NCI-H748 treated with DMSO at 0.1 percent for 48 hours (cell line): ENCODE results near the gene PPM1E.
"Not testable (repeated sequence)": the region's sequence is repeated elsewhere in the genome, so short reads cannot be mapped to it uniquely, and the experiment has no call there.

ENCODE experiments used
- DNase-seq: peaks from one replicate; lab custom pipeline; 2025; lab: John Stamatoyannopoulos, UW

Gene PPM1E

DNA sequence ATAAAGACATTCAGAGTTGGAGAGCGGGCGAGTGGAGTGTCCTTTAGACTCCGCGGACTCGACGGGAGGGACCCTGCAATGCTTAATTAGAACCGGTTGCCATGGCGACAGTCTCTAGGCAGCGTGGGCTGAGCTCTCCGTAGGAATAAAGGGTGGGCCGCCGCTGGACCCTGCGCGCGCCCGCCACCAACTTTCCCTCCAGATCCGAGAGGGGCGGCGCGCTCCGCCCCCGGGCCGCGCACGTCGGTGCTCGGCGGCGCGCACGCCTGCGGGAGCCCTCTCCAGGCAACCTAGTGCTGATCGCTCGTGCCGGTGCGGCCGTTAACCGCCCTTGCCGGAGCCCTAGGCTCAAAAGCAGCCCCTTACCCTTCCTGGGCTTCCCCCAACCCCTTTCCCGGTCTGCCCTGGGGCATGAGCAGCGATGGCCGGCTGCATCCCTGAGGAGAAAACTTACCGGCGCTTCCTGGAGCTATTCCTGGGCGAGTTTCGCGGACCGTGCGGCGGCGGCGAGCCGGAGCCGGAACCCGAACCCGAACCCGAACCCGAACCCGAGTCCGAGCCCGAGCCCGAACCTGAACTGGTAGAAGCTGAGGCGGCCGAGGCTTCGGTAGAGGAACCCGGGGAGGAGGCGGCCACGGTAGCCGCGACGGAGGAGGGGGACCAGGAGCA, at the start of gene PPM1E:
TSS of gene PPM1E (plus strand) at position 278 of the 669 bp plus-strand sequence.
- DNase-seq = peak; percentile 91

DNA sequence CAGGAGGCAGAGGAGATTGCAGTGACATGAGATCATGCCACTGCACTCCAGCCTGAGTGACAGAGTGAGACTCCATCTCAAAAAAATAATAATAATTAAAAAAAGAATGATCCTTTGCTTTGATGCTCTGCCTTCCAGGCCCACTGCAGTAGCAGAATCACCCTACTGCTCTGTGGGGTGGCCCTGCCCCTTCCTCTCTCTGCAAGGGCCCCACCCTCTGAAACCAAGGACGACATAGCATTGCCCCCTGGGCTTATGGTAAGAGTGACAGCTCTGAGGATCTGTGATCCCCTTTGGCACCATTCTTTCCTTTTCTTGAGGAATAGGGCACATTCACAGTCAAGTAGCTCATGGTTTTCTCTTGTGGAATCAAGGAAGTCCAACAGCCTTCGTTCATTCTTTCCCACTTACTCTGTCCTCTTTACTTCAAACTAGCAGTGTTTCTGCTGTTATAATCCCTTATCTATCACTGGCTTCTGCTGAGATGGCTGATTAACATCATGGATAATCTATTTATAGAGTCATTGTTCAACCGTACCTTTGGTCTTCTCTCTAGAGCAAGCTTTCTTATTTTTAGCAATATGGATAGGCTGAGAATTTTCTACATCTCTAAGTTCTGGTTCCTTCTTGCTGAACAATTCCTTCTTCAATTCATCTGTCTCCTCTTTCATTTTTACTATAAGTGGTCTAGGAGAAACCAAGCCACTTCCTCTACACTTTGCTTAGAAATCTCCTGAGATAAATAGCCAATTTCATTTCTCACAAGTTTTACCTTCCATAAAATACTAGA, 49.1 kb upstream of the PPM1E start:
- no peak for DNase-seq

GRCh38 chr17:58710948-58711552, 44.6 kb upstream of the PPM1E start:
- DNase-seq = peak; percentile 43

GRCh38 chr17:58722274-58722673, 33.4 kb upstream of the PPM1E start:
- no peak for DNase-seq

DNA sequence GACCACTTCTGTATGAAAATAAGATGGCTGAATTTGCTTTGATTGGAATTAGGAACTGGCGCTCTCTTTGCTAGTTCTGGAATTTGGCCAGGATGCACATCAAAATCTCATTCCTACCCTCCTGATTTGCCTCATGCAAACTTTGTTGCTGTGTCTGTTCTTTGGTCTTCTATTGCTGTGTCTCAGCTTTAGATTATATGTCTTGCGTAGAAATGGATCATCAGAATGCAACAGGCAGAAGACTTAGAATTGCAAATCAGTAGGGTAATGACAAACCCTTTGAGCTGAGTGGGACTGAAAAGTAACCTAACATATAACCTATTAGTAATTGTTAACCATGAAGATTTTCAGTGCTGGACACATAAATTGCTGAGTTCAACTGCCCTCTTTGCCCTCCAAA, 33.0 kb upstream of the PPM1E start:
- DNase-seq = no peak

DNA sequence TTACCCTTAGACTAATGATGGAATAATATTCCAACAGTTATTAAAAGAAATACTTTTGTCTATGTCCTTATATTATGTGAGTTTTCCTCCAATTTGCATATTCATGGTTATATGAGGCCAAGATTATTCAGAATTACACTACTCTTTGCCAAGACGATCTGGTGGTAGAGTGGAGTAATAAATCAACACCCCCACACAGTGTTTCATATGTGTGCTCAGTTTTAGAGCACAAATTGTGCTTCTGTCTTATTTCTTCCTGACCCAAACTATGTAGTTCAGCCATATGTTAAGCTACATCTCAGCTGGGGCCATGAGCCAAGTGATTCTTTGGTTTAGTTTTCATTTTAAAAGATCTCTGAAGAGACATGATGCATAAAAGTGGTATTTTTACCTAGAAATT, 26.9 kb upstream of the PPM1E start:
- DNase-seq = no peak

DNA sequence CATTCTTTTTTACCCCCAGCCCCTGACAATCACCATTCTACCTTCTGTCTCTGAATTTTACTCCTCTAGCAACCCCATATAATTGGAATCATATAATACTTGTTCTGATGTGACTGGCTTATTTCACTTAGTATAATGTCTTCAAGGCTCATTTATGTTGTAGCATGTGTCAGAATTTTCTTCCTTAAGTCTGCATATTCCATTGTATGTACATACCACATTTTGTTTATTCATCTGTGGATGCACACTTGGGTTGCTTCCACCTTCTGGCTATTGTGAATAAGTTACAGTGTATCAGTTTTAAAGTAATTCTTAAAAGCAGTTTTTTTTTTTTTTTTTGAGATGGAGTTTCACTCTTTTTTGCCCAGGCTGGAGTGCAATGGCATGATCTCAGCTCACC, 24.7 kb upstream of the PPM1E start:
- no peak for DNase-seq

- DNase-seq = no peak
Observed at GRCh38 chr17:58734040-58734439, 21.6 kb upstream of the PPM1E start.

DNA sequence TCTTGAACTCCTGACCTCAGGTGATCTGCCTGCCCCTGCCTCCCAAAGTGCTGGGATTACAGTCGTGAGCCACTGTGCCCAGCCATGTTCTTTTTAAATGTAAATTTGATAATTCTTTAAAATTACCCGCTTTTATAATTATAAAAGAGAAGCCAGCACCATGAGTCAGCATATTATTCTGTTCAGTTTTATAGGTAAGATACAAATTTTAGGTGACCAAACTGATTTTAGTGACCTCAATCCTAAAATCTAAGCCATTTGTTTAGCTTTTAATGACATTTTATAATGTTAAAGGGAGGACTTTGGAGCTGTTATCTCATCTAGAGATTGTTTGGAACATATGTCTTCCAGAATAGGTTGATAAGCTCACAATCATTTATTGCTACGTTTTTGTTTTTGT, 20.8 kb upstream of the PPM1E start:
- no peak for DNase-seq

- no peak for DNase-seq
Observed at GRCh38 chr17:58741121-58741625, 14.5 kb upstream of the PPM1E start.

GRCh38 chr17:58747674-58748073, 8.0 kb upstream of the PPM1E start:
- DNase-seq = no peak

DNA sequence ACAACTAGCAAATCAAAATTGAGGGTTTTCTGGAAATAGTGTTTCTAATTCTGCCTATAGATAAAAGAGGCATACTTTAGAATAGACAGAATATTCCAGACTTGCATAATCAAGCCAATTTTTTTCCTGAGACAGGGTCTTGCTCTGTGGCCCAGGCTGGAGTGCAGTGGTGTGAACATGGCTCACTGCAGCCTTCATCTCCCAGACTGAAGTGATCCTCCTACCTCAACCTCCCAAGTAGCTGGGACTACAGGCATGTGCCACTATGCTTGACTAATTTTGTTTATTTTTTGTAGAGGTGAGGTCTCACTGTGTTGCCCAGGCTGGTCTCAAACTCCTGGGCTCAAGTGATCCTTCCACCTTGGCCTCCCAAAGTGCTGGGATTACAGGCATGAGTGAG, 6.0 kb upstream of the PPM1E start:
- DNase-seq = not testable (repeated sequence)

- DNase-seq = no peak
Observed at GRCh38 chr17:58753026-58753425, 2.6 kb upstream of the PPM1E start.

DNA sequence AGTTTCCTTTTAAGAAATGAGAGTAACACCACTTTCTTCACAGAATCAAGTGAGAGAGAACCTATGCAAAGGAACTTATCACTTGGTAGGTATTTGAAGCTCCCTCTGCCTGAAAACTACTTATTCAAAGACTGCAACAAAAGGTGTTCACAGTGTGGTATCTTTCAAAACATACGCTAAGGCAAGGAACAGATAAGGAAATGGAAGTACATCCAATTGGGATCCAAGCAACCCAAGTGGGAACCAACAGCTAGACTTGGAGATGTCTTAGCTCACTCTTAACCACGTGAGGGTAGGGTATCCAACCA, 431 bp upstream of the PPM1E start:
- DNase-seq = no peak

- no peak for DNase-seq
Observed at GRCh38 chr17:58756246-58757161, 850 bp downstream of the PPM1E start.

DNA sequence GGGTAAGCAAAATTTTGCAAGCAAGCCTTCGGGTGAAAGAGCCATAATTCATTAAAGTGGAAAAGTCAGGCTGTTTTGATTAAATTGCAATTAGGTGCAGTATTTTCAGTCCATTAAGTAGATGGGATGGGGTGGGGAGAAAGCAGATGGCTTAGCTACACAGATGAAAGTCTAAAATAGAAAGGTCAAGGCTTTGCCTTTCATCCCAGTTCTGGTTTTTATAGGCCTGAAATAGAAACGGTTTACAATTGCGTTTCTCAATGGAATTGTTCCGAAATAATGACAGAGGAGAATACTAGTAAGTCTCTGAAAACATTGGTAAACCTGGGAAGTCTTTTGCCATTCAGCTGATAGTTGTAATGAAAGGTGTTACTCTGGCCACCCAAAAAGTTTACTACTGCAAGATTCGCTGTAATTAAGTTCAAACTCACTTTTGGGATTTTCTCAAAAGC, 1.5 kb downstream of the PPM1E start:
- DNase-seq = no peak

- no peak for DNase-seq
Observed at GRCh38 chr17:58758890-58759289, 3.2 kb downstream of the PPM1E start.

DNA sequence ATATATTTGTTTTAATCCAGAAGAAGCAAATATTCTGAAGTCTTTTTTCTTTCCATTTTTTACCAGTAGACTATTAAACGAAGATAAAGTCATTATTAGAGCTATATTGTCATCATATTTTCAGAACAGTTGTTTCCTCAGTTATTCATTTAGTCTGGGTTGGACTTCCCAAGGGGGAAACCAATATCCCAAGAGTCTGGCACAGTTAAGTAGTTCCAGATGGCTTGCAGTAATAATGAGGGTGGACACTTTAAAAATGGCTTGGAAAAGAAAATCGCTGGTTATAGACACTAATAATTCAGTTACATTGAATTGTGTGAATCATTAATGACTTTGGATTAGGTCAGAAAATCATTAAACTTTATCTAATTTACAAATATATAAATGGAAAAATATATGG, 3.9 kb downstream of the PPM1E start:
- no peak for DNase-seq

GRCh38 chr17:58760248-58760647, 4.6 kb downstream of the PPM1E start:
- DNase-seq = no peak

- DNase-seq = no peak
Observed at GRCh38 chr17:58763263-58763662, 7.6 kb downstream of the PPM1E start.

DNA sequence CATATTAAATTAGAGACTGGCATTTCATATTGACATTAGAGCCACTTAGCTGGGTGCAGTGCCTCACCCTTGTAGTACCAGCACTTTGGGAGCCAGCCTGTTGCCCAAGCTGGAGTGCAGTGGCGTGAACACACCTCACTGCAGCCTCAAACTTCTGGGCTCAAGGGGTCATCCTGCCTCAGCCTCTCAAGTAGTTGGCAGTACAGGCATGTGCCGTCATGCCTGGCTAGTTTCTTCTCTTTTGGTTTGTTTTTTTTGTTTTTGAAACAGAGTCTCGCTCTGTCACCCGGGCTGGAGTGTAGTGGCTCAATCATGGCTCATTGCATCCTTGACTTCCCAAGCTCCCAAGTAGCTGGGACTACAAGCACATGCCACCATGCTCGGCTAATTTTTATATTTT, 8.7 kb downstream of the PPM1E start:
- DNase-seq = no peak

GRCh38 chr17:58778482-58778881, 22.8 kb downstream of the PPM1E start:
- not testable (repeated sequence) for DNase-seq
